Ishikawa (cell line): ENCODE measurements around the gene GLMN.

ENCODE experiments used
- CEBPB ChIP-seq: IDR thresholded peaks from 2 replicates; pipeline ENCODE4 v1.6.1; 2012
- CREB1 ChIP-seq: IDR thresholded peaks from 2 replicates; pipeline ENCODE4 v1.6.1; 2012; ENCODE audit warnings: low read depth
- EGR1 ChIP-seq: IDR thresholded peaks from 2 replicates; pipeline ENCODE4 v1.6.1; 2012
- EP300 ChIP-seq: IDR thresholded peaks from 2 replicates; pipeline ENCODE4 v1.6.1; 2012; ENCODE audit warnings: borderline replicate concordance
- FOXM1 ChIP-seq: IDR thresholded peaks from 2 replicates; pipeline ENCODE4 v1.6.1; 2012; ENCODE audit warnings: low read depth, borderline replicate concordance
- NFIC ChIP-seq: IDR thresholded peaks from 2 replicates; pipeline ENCODE4 v1.6.1; 2012
- RAD21 ChIP-seq: IDR thresholded peaks from 2 replicates; pipeline ENCODE4 v1.6.1; 2012; ENCODE audit warnings: low read depth
- TAF1 ChIP-seq: IDR thresholded peaks from 2 replicates; pipeline ENCODE4 v1.6.1; 2012; ENCODE audit warnings: low read depth, mild to moderate bottlenecking
- TCF12 ChIP-seq: IDR thresholded peaks from 2 replicates; pipeline ENCODE4 v1.6.1; 2012; ENCODE audit warnings: low read depth
- TEAD4 ChIP-seq: IDR thresholded peaks from 2 replicates; pipeline ENCODE4 v1.6.1; 2012
- USF1 ChIP-seq: IDR thresholded peaks from 2 replicates; pipeline ENCODE4 v1.6.1; 2012
- YY1 ChIP-seq: IDR thresholded peaks from 2 replicates; pipeline ENCODE4 v1.6.1; 2012; ENCODE audit warnings: low read depth
- ZBTB7A ChIP-seq: IDR thresholded peaks from 2 replicates; pipeline ENCODE4 v1.6.1; 2012; ENCODE audit warnings: low read depth
- TF ChIP-seq, protein P1 (sequence below): IDR thresholded peaks from 2 replicates; pipeline ENCODE4 v1.6.1; 2012
- TF ChIP-seq, protein P2 (sequence below): IDR thresholded peaks from 2 replicates; pipeline ENCODE4 v1.6.1; 2012; ENCODE audit warnings: low read depth, mild to moderate bottlenecking

Gene GLMN

GRCh38 chr1:92340154-92340553 is 41.4 kb upstream of the GLMN start:
- TF ChIP-seq USF1 (no peak), RAD21 (no peak), TEAD4 (no peak), CREB1 (no peak), EP300 (no peak), YY1 (no peak), TCF12 (no peak), CEBPB (no peak), NFIC (no peak), ZBTB7A (no peak), TAF1 (no peak), FOXM1 (no peak), EGR1 (no peak)
- TF ChIP-seq, protein P1, sequence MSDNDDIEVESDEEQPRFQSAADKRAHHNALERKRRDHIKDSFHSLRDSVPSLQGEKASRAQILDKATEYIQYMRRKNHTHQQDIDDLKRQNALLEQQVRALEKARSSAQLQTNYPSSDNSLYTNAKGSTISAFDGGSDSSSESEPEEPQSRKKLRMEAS = no peak
- TF ChIP-seq, protein P2, sequence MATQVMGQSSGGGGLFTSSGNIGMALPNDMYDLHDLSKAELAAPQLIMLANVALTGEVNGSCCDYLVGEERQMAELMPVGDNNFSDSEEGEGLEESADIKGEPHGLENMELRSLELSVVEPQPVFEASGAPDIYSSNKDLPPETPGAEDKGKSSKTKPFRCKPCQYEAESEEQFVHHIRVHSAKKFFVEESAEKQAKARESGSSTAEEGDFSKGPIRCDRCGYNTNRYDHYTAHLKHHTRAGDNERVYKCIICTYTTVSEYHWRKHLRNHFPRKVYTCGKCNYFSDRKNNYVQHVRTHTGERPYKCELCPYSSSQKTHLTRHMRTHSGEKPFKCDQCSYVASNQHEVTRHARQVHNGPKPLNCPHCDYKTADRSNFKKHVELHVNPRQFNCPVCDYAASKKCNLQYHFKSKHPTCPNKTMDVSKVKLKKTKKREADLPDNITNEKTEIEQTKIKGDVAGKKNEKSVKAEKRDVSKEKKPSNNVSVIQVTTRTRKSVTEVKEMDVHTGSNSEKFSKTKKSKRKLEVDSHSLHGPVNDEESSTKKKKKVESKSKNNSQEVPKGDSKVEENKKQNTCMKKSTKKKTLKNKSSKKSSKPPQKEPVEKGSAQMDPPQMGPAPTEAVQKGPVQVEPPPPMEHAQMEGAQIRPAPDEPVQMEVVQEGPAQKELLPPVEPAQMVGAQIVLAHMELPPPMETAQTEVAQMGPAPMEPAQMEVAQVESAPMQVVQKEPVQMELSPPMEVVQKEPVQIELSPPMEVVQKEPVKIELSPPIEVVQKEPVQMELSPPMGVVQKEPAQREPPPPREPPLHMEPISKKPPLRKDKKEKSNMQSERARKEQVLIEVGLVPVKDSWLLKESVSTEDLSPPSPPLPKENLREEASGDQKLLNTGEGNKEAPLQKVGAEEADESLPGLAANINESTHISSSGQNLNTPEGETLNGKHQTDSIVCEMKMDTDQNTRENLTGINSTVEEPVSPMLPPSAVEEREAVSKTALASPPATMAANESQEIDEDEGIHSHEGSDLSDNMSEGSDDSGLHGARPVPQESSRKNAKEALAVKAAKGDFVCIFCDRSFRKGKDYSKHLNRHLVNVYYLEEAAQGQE = no peak

DNA sequence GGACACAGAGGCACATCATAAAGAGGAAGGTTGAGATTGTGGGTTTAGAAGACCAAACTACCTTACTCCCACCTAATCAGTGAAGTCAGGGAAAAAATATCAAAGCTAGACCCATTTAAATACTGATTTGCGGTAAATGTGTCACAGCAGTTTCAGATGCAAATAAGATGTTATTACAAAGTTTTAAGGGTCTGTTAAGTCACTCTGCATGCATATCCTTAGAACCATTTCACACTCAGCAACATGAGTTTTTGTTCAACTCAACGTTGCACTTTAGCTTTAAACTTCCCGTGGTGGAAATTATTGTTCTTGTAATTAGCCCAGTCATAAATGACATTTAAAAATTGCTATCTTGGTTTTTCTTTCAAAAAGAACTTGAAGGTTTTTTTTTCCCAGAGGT is 34.9 kb upstream of the GLMN start:
- TF ChIP-seq CREB1 (no peak), USF1 (no peak), RAD21 (no peak), YY1 (no peak), CEBPB (no peak), ZBTB7A (no peak), TEAD4 (no peak), NFIC (no peak), TCF12 (no peak), TAF1 (no peak), EP300 (no peak), FOXM1 (no peak), EGR1 (no peak)
- TF ChIP-seq, protein P2 = no peak
- TF ChIP-seq, protein P1 = no peak

DNA sequence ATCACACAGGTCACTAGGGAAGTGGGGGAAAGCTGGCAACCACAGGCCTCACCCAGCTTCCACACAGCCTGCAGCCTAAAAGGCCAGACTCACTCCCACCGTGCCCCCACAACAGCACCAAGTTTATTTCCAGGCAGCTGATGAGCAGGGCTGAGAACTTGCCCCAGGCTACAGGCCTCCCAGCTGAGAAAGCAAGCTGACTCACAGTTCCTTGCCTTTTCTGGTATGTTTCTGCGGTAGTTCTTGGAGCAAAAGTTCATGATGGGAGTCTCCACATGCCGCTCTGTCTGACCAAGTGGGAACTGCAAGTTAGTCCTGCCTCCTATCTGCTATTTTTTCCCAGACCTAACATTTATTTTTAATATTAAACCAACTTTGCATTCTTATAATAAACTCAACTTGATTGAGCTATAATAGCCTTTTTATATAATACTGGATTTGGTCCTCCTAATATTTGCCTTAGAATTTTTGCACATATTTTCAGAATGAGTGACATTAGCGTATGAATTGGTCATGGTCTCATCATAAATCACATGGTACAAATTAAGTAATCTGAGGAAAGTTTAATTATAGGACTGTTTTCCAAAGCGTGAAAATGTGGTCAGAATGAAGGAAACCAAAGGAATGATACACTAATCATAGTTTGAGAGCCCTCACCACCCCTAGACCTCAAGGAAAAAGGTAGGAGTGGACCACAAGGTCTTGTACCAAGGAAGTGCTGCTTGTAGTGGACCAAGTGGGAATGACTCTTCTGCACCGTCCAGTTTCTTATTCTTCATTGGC is 30.8 kb upstream of the GLMN start:
- TF ChIP-seq YY1 = no peak
- no peak for TF ChIP-seq EGR1
- TF ChIP-seq ZBTB7A = no peak
- TF ChIP-seq CREB1 = no peak

- no peak for TF ChIP-seq RAD21
These were observed 29.0 kb upstream of the GLMN start for GRCh38 chr1:92327794-92328193.

DNA sequence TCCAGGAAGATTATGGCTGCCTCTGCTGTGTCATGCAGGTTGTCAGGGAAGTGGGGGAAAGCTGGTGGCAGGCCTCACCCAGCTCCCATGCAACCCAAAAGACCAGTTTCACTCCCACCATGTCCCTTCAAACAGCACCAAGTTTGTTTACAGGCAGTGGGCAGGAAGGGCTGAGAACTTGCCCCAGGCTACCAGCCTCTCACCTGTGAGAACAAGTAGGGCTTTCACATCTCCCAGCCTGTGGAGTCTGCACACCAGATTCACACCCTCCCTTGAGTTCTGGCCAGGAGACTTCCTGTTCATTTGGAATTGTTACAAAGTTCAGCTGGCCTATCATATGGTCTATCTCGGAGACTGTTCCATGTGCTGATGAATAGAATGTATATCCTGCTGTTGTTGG is 27.9 kb upstream of the GLMN start:
- TF ChIP-seq, protein P2 = no peak
- no peak for TF ChIP-seq USF1
- TF ChIP-seq FOXM1 = no peak
- no peak for TF ChIP-seq EP300
- no peak for TF ChIP-seq ZBTB7A
- TF ChIP-seq NFIC = no peak
- no peak for TF ChIP-seq EGR1
- TF ChIP-seq CEBPB = no peak
- TF ChIP-seq TEAD4 = no peak
